ENCODE data around the gene AMZ1.
A peak's percentile ranks its signal among the peaks of the same experiment; 100 is the strongest.

- TF ChIP-seq CTCF (IDR thresholded peaks at IDR 0.05 in 8 of 11, conservative IDR thresholded peaks at IDR 0.05 in 3 of 11) = peak in 8 of 11 experiments; percentile 15 to 39 (median 24)
- TF ChIP-seq POLR2AphosphoS5 (IDR thresholded peaks at IDR 0.05) = peak; percentile 65 to 81 (median 72)
- no peak for TF ChIP-seq POLR2A (IDR thresholded peaks at IDR 0.05)
Observed at GRCh38 chr7:2760098-2760889, 72.3 kb downstream of the AMZ1 start.

Data from spleen (tissue), 7 donors.